HG03196 (cell line): ENCODE results near the gene PPP1R3F.

Experiments
- ATAC-seq: cut with Tn5 transposase; IDR thresholded peaks from one replicate; pipeline ENCODE4 v1.9.1; 2021; ENCODE audit not compliant: unreplicated experiment

PPP1R3F gene

GRCh38 chrX:49269767-49270248 lies at the start of gene PPP1R3F:
Gene PPP1R3F (plus strand): TSS chrX:49269793. CDS start chrX:49269870, 77 bp downstream.
- ATAC-seq = peak; percentile 16

GRCh38 chrX:49220100-49220499 lies 49.5 kb upstream of the PPP1R3F start:
- ATAC-seq = no peak

GRCh38 chrX:49221868-49222267 lies 47.7 kb upstream of the PPP1R3F start:
- no peak for ATAC-seq

GRCh38 chrX:49225858-49226257 lies 43.7 kb upstream of the PPP1R3F start:
- ATAC-seq = no peak

- ATAC-seq = no peak
Observed at GRCh38 chrX:49226946-49227345, 42.6 kb upstream of the PPP1R3F start.

- ATAC-seq = no peak
Observed at GRCh38 chrX:49227726-49228125, 41.9 kb upstream of the PPP1R3F start.

GRCh38 chrX:49228185-49228584 lies 41.4 kb upstream of the PPP1R3F start:
- no peak for ATAC-seq

- ATAC-seq = peak; percentile 62
Observed at GRCh38 chrX:49230500-49231232, 38.9 kb upstream of the PPP1R3F start.

- no peak for ATAC-seq
Observed at GRCh38 chrX:49231333-49232000, 38.1 kb upstream of the PPP1R3F start.

- ATAC-seq = no peak
Observed at GRCh38 chrX:49232525-49232924, 37.1 kb upstream of the PPP1R3F start.

- ATAC-seq = no peak
Observed at GRCh38 chrX:49233176-49233575, 36.4 kb upstream of the PPP1R3F start, which contains the start of gene CACNA1F. Gene CACNA1F (minus strand): TSS chrX:49233340. CDS start chrX:49233309, 31 bp downstream.

GRCh38 chrX:49233887-49234555 lies 35.6 kb upstream of the PPP1R3F start:
- ATAC-seq = no peak

GRCh38 chrX:49237060-49237459 lies 32.5 kb upstream of the PPP1R3F start:
- no peak for ATAC-seq

GRCh38 chrX:49238735-49239134 lies 30.9 kb upstream of the PPP1R3F start:
- ATAC-seq = no peak

GRCh38 chrX:49242545-49243066 lies 27.0 kb upstream of the PPP1R3F start:
- no peak for ATAC-seq

GRCh38 chrX:49243166-49243565 lies 26.4 kb upstream of the PPP1R3F start:
- no peak for ATAC-seq

GRCh38 chrX:49244207-49244606 lies 25.4 kb upstream of the PPP1R3F start:
- no peak for ATAC-seq

- ATAC-seq = no peak
Observed at GRCh38 chrX:49246541-49246940, 23.1 kb upstream of the PPP1R3F start.

GRCh38 chrX:49247346-49247745 lies 22.2 kb upstream of the PPP1R3F start:
- ATAC-seq = no peak

GRCh38 chrX:49247916-49248811 lies 21.4 kb upstream of the PPP1R3F start:
- ATAC-seq = no peak
